ENCODE measurements around the gene EHBP1. TPM values are rescaled to one million over a fixed set of nuclear protein-coding genes. Genes with fewer than 3 reads are reported as not detected.

The EHBP1 gene
- total and polyA plus RNA-seq, 2 experiments from 2014 or later = 27.2 to 47.9 TPM

GRCh38 chr2:62740221-62740620 is 34.7 kb downstream of the EHBP1 start (continued):
- TF ChIP-seq ZNF462 (CRISPR knock-in tag; IDR thresholded peaks at IDR 0.05) (no peak), ETS1 (IDR thresholded peaks at IDR 0.05) (no peak)

- H3K36me3 Mint-ChIP-seq (ENCODE audit: low read depth) = no peaks in the 10 kb centered on the region
- no peak for ATAC-seq
- TF ChIP-seq CREB1 (CRISPR knock-in tag; IDR thresholded peaks at IDR 0.05; ENCODE audit: low read depth) (no peak), ETS1 (IDR thresholded peaks at IDR 0.05) (no peak)
Observed at GRCh38 chr2:62741127-62741526, 35.6 kb downstream of the EHBP1 start.

More at GRCh38 chr2:62741127-62741526, 35.6 kb downstream of the EHBP1 start:
- Histone ChIP-seq H2AFZ (no peak overlapping the region), H3K4me3 (no peak overlapping the region), H3K27ac (ENCODE audit: low read depth) (no peak overlapping the region), H3K27me3 (ENCODE audit: insufficient read depth) (no peaks in the 10 kb centered on the region), H3F3A (replicated peaks; ENCODE audit: low read depth) (no peaks in the 10 kb centered on the region), H4K20me1 (replicated peaks; ENCODE audit: insufficient read depth) (no peaks in the 10 kb centered on the region), H3K36me3 (ENCODE audit: insufficient read depth) (no peaks in the 10 kb centered on the region), H3K79me2 (replicated peaks; ENCODE audit: insufficient read depth) (peaks cover 91% of the 10 kb centered on the region), H3K4me2 (no peak overlapping the region), H3K9me2 (ENCODE audit: insufficient read depth) (no peaks in the 10 kb centered on the region), H3K4me1 (ENCODE audit: insufficient read depth) (peaks cover 54% of the 10 kb centered on the region)
- DNase-seq (ENCODE audit: low spot score) = no peak
- H3K27me3 Mint-ChIP-seq (ENCODE audit: insufficient read depth, low read depth, poor library complexity) = no peaks in the 10 kb centered on the region
- H3K4me1 Mint-ChIP-seq = peaks cover 54% of the 10 kb centered on the region
- no peaks in the 10 kb centered on the region for H3K9me3 Mint-ChIP-seq
- no peak overlapping the region for H3K4me3 Mint-ChIP-seq
- H3K27ac Mint-ChIP-seq = no peak overlapping the region

All from GM23338 (cell line).